K562 (cell line): ENCODE data around the gene USP38. TPM values are rescaled to one million over a fixed set of nuclear protein-coding genes. Genes with fewer than 3 reads are reported as not detected.

Experiments
- ATF4 ChIP-seq: fragments of 450-650 bp; formaldehyde crosslinking; IDR thresholded peaks from 2 replicates; pipeline ENCODE4 v1.4.0; 2022; ENCODE audit warnings: mild to moderate bottlenecking, moderate library complexity
- GABPA ChIP-seq: fragments of 200-800 bp; sonication (Bioruptor generic); conservative IDR thresholded peaks from 2 replicates; pipeline ENCODE4 v1.6.1; 2016; ENCODE audit warnings: low read depth, missing genetic modification characterization, missing compliant biosample characterization
- HNRNPLL ChIP-seq: fragments of 200-400 bp; formaldehyde crosslinking; IDR thresholded peaks from 2 replicates; pipeline ENCODE4 v1.6.1; 2017; ENCODE audit warnings: low read length, low read depth, mild to moderate bottlenecking; ENCODE audit not compliant: poor library complexity, severe bottlenecking
- PHB ChIP-seq: fragments of 250-450 bp; sonication (Bioruptor Pico); IDR thresholded peaks from 2 replicates; pipeline ENCODE4 v1.5.0; 2021
- SP1 ChIP-seq: sonication (generic); formaldehyde crosslinking; IDR thresholded peaks from 2 replicates; pipeline ENCODE4 v1.8.1; 2022; ENCODE audit warnings: mild to moderate bottlenecking, missing genetic modification reagents
- ZBTB49 ChIP-seq: sonication (generic); formaldehyde crosslinking; IDR thresholded peaks from 2 replicates; pipeline ENCODE4 v1.8.0; 2022; ENCODE audit warnings: missing genetic modification reagents, mild to moderate bottlenecking, borderline replicate concordance
- ZNF740 ChIP-seq, 3 experiments: fragments of 200-800 bp in 1 of 3; sonication (Bioruptor generic) in 1 of 3; sonication (generic) in 1 of 3; formaldehyde crosslinking in 1 of 3; IDR thresholded peaks; 2 replicates each; pipeline versions ENCODE4 v1.6.1 to v1.8.0; 2016 to 2022; ENCODE audit warnings: mild to moderate bottlenecking in 2 of 3, missing compliant biosample characterization in 2 of 3, missing genetic modification characterization in 2 of 3, missing genetic modification reagents in 1 of 3
- polyA plus RNA-seq, 8 experiments: library from polyadenylated mRNA; depleted of rRNA in 4 of 8; stranded (reverse) in 5 of 8; unstranded in 3 of 8; fragments of >200 nt; fragmentation: Nextera tagmentation in 2 of 8; fragmentation: Illumina TruSeq in 1 of 8; extraction: Ambion mirVana in 2 of 8; extraction: Trizol in 1 of 8; gene quantifications; 2 replicates each; pipeline versions ENCODE4 v1.2.1 to v1.2.3, GENCODE V29; 2011 to 2014; ENCODE audit warnings: inconsistent platforms in 1 of 8, missing spikeins in 1 of 8
- total RNA-seq, 7 experiments: library from RNA; depleted of rRNA in 6 of 7; stranded (reverse); fragments of >200 nt in 6 of 7; fragmentation: Illumina TruSeq in 2 of 7; extraction: Trizol in 2 of 7; gene quantifications; 2 replicates each; pipeline versions ENCODE4 v1.2.1 to v1.2.3, GENCODE V29; 2011 to 2021; ENCODE audit warnings: low replicate concordance in 1 of 7
- TF ChIP-seq, protein P1 (sequence below): sonication (generic); formaldehyde crosslinking; IDR thresholded peaks from 2 replicates; pipeline ENCODE4 v1.8.0; 2022; ENCODE audit warnings: mild to moderate bottlenecking, missing genetic modification reagents
- TF ChIP-seq, protein P2 (sequence below): fragments of 450-650 bp; IDR thresholded peaks from 2 replicates; pipeline ENCODE4 v1.7.1; 2018; ENCODE audit warnings: mild to moderate bottlenecking, low read depth; ENCODE audit not compliant: partially characterized antibody

Gene USP38
- total and polyA plus RNA-seq, 9 of the 15 experiments (the other 6 are each of a cell fraction or from before 2014, with no cell fraction given), result 4.2 to 20.6 (median 11.2) TPM

- TF ChIP-seq, protein P1, sequence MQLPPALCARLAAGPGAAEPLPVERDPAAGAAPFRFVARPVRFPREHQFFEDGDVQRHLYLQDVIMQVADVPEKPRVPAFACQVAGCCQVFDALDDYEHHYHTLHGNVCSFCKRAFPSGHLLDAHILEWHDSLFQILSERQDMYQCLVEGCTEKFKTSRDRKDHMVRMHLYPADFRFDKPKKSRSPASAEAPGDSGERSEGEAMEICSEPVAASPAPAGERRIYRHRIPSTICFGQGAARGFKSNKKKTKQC (CRISPR knock-in tag), result 0 out of 2 replicates have a peak, but pooled peaks have one; percentile 55
- peak; percentile 99 for TF ChIP-seq HNRNPLL
- TF ChIP-seq SP1 (CRISPR knock-in tag), result peak; percentile 66
- no peak for TF ChIP-seq PHB (CRISPR knock-in tag)
- TF ChIP-seq ZBTB49 (CRISPR knock-in tag), result no peak
- TF ChIP-seq ATF4 (CRISPR knock-in tag), result no peak
- TF ChIP-seq ZNF740 (CRISPR knock-in tag; IDR thresholded peaks at IDR 0.05), result no peak
- TF ChIP-seq ZNF740 (tag; IDR thresholded peaks at IDR 0.05), result peak in 1 of 2 experiments; percentile 74; a peak in 2 of 4 replicates
- peak; percentile 96 for TF ChIP-seq GABPA (tag)
- TF ChIP-seq, protein P2, sequence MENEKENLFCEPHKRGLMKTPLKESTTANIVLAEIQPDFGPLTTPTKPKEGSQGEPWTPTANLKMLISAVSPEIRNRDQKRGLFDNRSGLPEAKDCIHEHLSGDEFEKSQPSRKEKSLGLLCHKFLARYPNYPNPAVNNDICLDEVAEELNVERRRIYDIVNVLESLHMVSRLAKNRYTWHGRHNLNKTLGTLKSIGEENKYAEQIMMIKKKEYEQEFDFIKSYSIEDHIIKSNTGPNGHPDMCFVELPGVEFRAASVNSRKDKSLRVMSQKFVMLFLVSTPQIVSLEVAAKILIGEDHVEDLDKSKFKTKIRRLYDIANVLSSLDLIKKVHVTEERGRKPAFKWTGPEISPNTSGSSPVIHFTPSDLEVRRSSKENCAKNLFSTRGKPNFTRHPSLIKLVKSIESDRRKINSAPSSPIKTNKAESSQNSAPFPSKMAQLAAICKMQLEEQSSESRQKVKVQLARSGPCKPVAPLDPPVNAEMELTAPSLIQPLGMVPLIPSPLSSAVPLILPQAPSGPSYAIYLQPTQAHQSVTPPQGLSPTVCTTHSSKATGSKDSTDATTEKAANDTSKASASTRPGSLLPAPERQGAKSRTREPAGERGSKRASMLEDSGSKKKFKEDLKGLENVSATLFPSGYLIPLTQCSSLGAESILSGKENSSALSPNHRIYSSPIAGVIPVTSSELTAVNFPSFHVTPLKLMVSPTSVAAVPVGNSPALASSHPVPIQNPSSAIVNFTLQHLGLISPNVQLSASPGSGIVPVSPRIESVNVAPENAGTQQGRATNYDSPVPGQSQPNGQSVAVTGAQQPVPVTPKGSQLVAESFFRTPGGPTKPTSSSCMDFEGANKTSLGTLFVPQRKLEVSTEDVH, result no peak
Observed at GRCh38 chr4:143184503-143185252, at the start of gene USP38 (continued).
